GM23248 (cell line): ENCODE data around the gene PSMD12. TPM values are rescaled to one million over a fixed set of nuclear protein-coding genes. Genes with fewer than 3 reads are reported as not detected.
"Not testable (repeated sequence)": the region's sequence is repeated elsewhere in the genome, so short reads cannot be mapped to it uniquely, and the experiment has no call there.

Source experiments
- DNase-seq: peaks from one replicate; pipeline ENCODE4 v3.0.0-alpha.2; 2015
- H2AFZ ChIP-seq: fragments of 200-600 bp; sonication (generic); 2 replicates; pipeline ENCODE4 v1.6.1; 2016; ENCODE audit warnings: antibody characterized with exemption
- H3F3A ChIP-seq: fragments of 200-600 bp; sonication (generic); 2 replicates; pipeline ENCODE4 v1.6.1; 2016; ENCODE audit warnings: mild to moderate bottlenecking, antibody characterized with exemption, mixed run types; ENCODE audit not compliant: insufficient read depth
- H3K27ac ChIP-seq: fragments of 200-600 bp; sonication (generic); 2 replicates; pipeline ENCODE4 v1.5.1; 2016; ENCODE audit warnings: mild to moderate bottlenecking
- H3K27me3 ChIP-seq: fragments of 200-600 bp; sonication (generic); replicated peaks from 2 replicates; pipeline ENCODE4 v1.6.1; 2016; ENCODE audit warnings: mild to moderate bottlenecking; ENCODE audit not compliant: insufficient read depth
- H3K36me3 ChIP-seq: fragments of 200-600 bp; sonication (generic); 2 replicates; pipeline ENCODE4 v1.6.1; 2016; ENCODE audit warnings: low read depth, mild to moderate bottlenecking
- H3K4me1 ChIP-seq: fragments of 200-600 bp; sonication (generic); 2 replicates; pipeline ENCODE4 v1.6.1; 2016; ENCODE audit warnings: mild to moderate bottlenecking; ENCODE audit not compliant: insufficient read depth
- H3K4me2 ChIP-seq: fragments of 200-600 bp; sonication (generic); one replicate; pipeline ENCODE4 v1.6.1; 2016; ENCODE audit warnings: mild to moderate bottlenecking; ENCODE audit not compliant: unreplicated experiment
- H3K4me3 ChIP-seq: fragments of 200-600 bp; sonication (generic); 2 replicates; pipeline ENCODE4 v1.5.1; 2016; ENCODE audit warnings: mild to moderate bottlenecking
- H3K79me2 ChIP-seq: fragments of 200-600 bp; sonication (generic); 2 replicates; pipeline ENCODE4 v1.6.1; 2016; ENCODE audit warnings: mild to moderate bottlenecking; ENCODE audit not compliant: insufficient read depth
- H3K9ac ChIP-seq: fragments of 200-600 bp; sonication (generic); 2 replicates; pipeline ENCODE4 v1.6.1; 2016; ENCODE audit warnings: mild to moderate bottlenecking
- H3K9me2 ChIP-seq: fragments of 200-600 bp; sonication (generic); 2 replicates; pipeline ENCODE4 v1.6.1; 2016; ENCODE audit warnings: mixed run types, mild to moderate bottlenecking, moderate library complexity; ENCODE audit not compliant: insufficient read depth
- H3K9me3 ChIP-seq: fragments of 200-600 bp; sonication (generic); one replicate; pipeline ENCODE4 v1.6.1; 2017; ENCODE audit warnings: low read depth
- H4K20me1 ChIP-seq: fragments of 200-600 bp; sonication (generic); 2 replicates; pipeline ENCODE4 v1.6.0; 2016; ENCODE audit not compliant: insufficient read depth
- EZH2 ChIP-seq: fragments of 200-600 bp; sonication (generic); IDR thresholded peaks from 2 replicates; pipeline ENCODE4 v1.6.1; 2018; ENCODE audit warnings: antibody characterized with exemption, mild to moderate bottlenecking; ENCODE audit not compliant: insufficient read depth, poor library complexity, severe bottlenecking
- EZH2phosphoT487 ChIP-seq: fragments of 200-600 bp; sonication (generic); IDR thresholded peaks from 2 replicates; pipeline ENCODE4 v1.6.1; 2018; ENCODE audit warnings: antibody characterized with exemption, moderate library complexity, mild to moderate bottlenecking, low read depth; ENCODE audit not compliant: insufficient read depth
- WGBS, 2 experiments: methylation state at CpG; one replicate each; pipeline ENCODE4 v1.1.6; 2015 to 2017; ENCODE audit warnings: low lambda C conversion rate in 2 of 2, low coverage in 1 of 2; ENCODE audit errors: missing lambda C conversion rate in 2 of 2; 5-methylcytosine and 5-hydroxymethylcytosine counted together
- in situ Hi-C: fragments of 300-500 bp; cut with MboI; formaldehyde crosslinking; loops from 2 replicates; pipeline ENCODE4 v1.15.0; 2020
- polyA plus RNA-seq: library from polyadenylated mRNA; unstranded; fragments of >200 nt; fragmentation: Nextera tagmentation; extraction: Ambion mirVana; gene quantifications from 2 replicates; pipeline ENCODE4 v1.2.1, GENCODE V29; 2016
- total RNA-seq: library from RNA; depleted of rRNA; stranded (reverse); fragments of >200 nt; shearing (Covaris generic); gene quantifications from 2 replicates; pipeline ENCODE4 v1.2.3, GENCODE V29; 2014

The PSMD12 gene
- total and polyA plus RNA-seq, 2 experiments from 2014 or later, result 31.9 to 85.3 TPM

DNA sequence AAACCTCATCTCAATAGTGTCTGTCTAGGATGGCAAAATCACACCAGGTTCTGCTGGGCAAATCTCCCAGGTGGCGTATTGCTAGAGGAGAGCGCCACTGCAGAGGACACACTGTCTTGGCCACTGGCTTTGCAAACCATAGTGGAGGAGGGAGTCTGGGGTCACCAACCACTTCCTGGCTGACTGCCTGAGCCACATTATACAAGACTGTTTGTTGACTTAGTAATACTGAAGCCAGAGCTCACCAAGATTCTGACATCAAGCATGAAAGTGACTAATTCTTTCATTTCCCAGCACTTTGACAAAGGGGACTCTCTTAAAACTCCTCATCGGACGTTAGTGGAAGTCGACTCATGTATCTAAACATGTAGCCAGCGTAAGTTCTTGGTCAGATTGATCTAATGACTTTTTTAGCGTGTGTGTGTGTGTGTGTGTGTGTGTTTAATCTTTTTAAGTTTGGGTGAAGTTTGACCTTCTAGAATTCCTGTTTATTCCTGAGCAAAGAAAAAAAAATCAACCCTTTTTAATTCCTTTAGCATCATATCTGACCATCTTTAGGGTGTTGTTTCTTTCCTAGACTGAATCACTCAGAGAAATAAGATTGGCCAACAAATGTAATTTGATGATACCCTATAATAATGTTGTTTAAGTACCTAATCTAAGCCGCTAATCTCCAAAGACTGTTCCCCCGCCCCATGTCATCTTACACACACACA, 24.4 kb upstream of the PSMD12 start:
- H2AFZ ChIP-seq, result no peak overlapping the region
- H3K79me2 ChIP-seq, result peaks cover 86% of the 10 kb centered on the region
- WGBS, 2 experiments, result 24 to 30% methylated on average over 9 of the region's 9 CpGs
- H3K9me3 ChIP-seq, result no peaks in the 10 kb centered on the region
- no peaks in the 10 kb centered on the region for H3K36me3 ChIP-seq
- no peaks in the 10 kb centered on the region for H4K20me1 ChIP-seq
- peak overlapping the region; percentile 71 for H3K9ac ChIP-seq
- DNase-seq, result peak; percentile 95
- no peaks in the 10 kb centered on the region for H3K27me3 ChIP-seq
- H3K9me2 ChIP-seq, result no peaks in the 10 kb centered on the region
- H3F3A ChIP-seq, result peaks cover 37% of the 10 kb centered on the region
- H3K4me2 ChIP-seq, result peak overlapping the region; percentile 53
- TF ChIP-seq EZH2phosphoT487 (0 out of 2 replicates have a peak, but pooled peaks have one; percentile 45), EZH2 (no peak)
- in situ Hi-C loops, result no loop called here
- H3K4me1 ChIP-seq, result peaks cover 14% of the 10 kb centered on the region
- H3K27ac ChIP-seq, result peak overlapping the region; percentile 81
- H3K4me3 ChIP-seq, result peak overlapping the region; percentile 48

DNA sequence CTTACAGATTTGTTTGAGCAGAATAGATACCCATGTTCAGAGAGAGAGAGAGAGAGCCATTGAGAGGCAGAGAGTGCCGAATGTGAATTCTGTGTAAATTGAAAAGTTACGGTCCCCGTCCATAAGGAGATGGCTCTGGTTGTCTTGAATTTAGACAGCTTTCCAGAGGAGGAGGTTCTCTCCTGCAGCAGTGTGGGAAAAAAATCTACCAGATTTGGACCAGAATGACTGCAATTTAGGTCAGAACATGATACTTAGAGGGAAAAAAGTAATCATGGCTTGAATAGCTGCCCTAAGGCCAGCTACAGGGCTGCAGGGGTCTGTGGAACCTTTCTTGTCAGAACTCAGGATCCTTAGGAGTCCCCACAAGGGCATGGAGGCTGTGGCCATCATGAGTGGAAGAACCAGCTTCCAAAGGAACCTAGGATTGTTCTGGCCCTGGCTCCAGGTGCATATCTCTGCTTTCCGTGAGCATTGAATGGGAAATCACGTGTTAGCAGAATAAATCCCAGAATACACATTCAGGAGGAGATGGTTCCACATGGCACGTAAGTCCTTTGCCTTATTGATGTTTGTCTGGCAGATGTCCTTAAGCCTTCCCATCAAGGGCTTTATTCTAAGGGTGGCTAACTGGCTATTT, 23.7 kb upstream of the PSMD12 start:
- no peaks in the 10 kb centered on the region for H3K9me2 ChIP-seq
- TF ChIP-seq EZH2, result no peak
- no peak for TF ChIP-seq EZH2phosphoT487
- no peak overlapping the region for H2AFZ ChIP-seq
- H3K27me3 ChIP-seq, result no peaks in the 10 kb centered on the region
- H3K79me2 ChIP-seq, result peaks cover 86% of the 10 kb centered on the region
- peaks cover 14% of the 10 kb centered on the region for H3K4me1 ChIP-seq
- peaks cover 37% of the 10 kb centered on the region for H3F3A ChIP-seq
- WGBS, 2 experiments, result 99% methylated on average over 6 of the region's 6 CpGs
- peak overlapping the region; percentile 48; the same call in 1 of the 2 replicates for H3K4me3 ChIP-seq
- peak overlapping the region; percentile 53 for H3K4me2 ChIP-seq
- in situ Hi-C loops, result no loop called here
- no peaks in the 10 kb centered on the region for H4K20me1 ChIP-seq
- H3K36me3 ChIP-seq, result no peaks in the 10 kb centered on the region
- peak overlapping the region; percentile 71; the same call in 1 of the 2 replicates for H3K9ac ChIP-seq
- H3K9me3 ChIP-seq, result no peaks in the 10 kb centered on the region
- peak overlapping the region; percentile 81 for H3K27ac ChIP-seq
- DNase-seq, result no peak

DNA sequence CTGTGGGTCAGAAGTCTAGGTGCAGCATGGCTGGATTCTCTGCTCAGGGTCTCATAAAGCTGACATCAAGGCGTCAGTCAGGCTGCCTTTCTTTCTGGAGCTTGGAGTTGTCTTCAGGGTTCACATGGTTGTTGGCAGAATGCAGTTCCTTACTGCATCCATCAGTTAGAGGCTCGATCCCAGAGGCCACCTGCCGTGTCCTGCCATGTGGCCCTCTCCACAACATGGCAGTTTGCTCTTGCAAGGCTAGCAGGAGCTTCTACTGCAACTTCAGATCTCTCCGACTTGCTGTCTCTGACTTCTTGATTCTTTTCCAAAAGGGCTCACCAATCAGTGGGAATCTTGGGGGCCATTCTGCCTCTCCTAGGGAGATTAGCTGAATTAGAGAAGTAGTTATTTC, 22.6 kb upstream of the PSMD12 start:
- Histone ChIP-seq H3K4me3 (no peak overlapping the region), H4K20me1 (no peaks in the 10 kb centered on the region), H3K4me2 (no peak overlapping the region), H3K9ac (no peak overlapping the region), H3K27me3 (no peaks in the 10 kb centered on the region), H3K79me2 (peaks cover 88% of the 10 kb centered on the region), H2AFZ (no peak overlapping the region), H3K4me1 (peaks cover 14% of the 10 kb centered on the region), H3K9me2 (no peaks in the 10 kb centered on the region), H3K9me3 (no peaks in the 10 kb centered on the region), H3K27ac (no peak overlapping the region), H3F3A (peaks cover 37% of the 10 kb centered on the region), H3K36me3 (no peaks in the 10 kb centered on the region)
- in situ Hi-C loops, result no loop called here
- TF ChIP-seq EZH2phosphoT487, result no peak
- TF ChIP-seq EZH2, result no peak
- DNase-seq, result no peak
- 88 to 89% methylated on average over 4 of the region's 4 CpGs for WGBS, 2 experiments

DNA sequence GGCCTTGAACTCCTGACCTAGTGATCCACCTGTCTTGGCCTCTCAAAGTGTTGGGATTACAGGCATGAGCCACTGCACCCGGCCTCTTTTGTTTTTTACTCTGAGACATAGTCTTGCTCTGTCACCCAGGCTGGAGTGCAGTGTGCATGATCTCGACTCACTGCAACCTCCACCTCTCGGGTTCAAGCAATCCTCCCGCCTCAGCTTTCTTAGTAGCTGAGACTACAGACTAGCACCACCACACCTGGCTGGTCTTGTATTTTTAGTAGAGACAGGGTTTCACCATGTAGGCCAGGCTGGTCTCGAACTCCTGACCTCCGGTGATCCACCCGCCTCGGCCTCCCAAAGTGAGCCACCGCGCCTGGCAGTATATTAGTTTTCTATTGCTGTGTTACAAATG, 22.2 kb upstream of the PSMD12 start:
- DNase-seq, H3K9ac ChIP-seq, H3K4me3 ChIP-seq, H3K36me3 ChIP-seq, H3K27ac ChIP-seq, H3K27me3 ChIP-seq, in situ Hi-C loops, H3K9me3 ChIP-seq, H4K20me1 ChIP-seq, H2AFZ ChIP-seq, H3K9me2 ChIP-seq, H3K4me2 ChIP-seq: not testable (repeated sequence)
- Histone ChIP-seq H3K79me2 (peaks cover 88% of the 10 kb centered on the region), H3F3A (peaks cover 37% of the 10 kb centered on the region), H3K4me1 (peaks cover 14% of the 10 kb centered on the region)
- 98% methylated on average over 10 of the region's 10 CpGs for WGBS, 2 experiments
